Measurements from ENCODE around the gene ARMC3. TPM values are rescaled to one million over a fixed set of nuclear protein-coding genes. Genes with fewer than 3 reads are reported as not detected.

ARMC3 gene
- total RNA-seq, 2 donors from 2014 or later: not detected

GRCh38 chr10:22986771-22987542, 59.1 kb downstream of the ARMC3 start:
- DNase-seq (no peak), ATAC-seq (no peak)
- intact Hi-C loops (cut with DNase I, micrococcal nuclease): loop anchor here in 1 of 2 donors (5.0 to 10.0 kb wide), 3 partner anchors 412 to 1492 kb away; no protein-coding TSS in a partner anchor

- ATAC-seq (peak; percentile 66), DNase-seq (peak in 1 of 2 donors; percentile 53)
- intact Hi-C loops (cut with DNase I, micrococcal nuclease): loop anchor here in 1 of 2 donors (5.0 to 10.0 kb wide), 3 partner anchors 414 to 1494 kb away; no protein-coding TSS in a partner anchor
Measured at GRCh38 chr10:22988581-22989360, 60.9 kb downstream of the ARMC3 start.

- intact Hi-C loops (cut with DNase I, micrococcal nuclease): no loop called here
- no peak for ATAC-seq
Measured at GRCh38 chr10:22990443-22990842, 62.6 kb downstream of the ARMC3 start.

GRCh38 chr10:22992075-22992474, 64.2 kb downstream of the ARMC3 start:
- no peak for ATAC-seq
- DNase-seq: no peak
- intact Hi-C loops (cut with DNase I, micrococcal nuclease): no loop called here

More at GRCh38 chr10:22990443-22990842, 62.6 kb downstream of the ARMC3 start:
- DNase-seq: no peak

- no peak for ATAC-seq
- no peak for DNase-seq
- intact Hi-C loops (cut with DNase I, micrococcal nuclease): no loop called here
Measured at GRCh38 chr10:22992621-22993020, 64.8 kb downstream of the ARMC3 start.

- DNase-seq (no peak), ATAC-seq (no peak)
- intact Hi-C loops (cut with DNase I, micrococcal nuclease): no loop called here
Measured at GRCh38 chr10:22993314-22993713, 65.5 kb downstream of the ARMC3 start.

- intact Hi-C loops (cut with DNase I, micrococcal nuclease): no loop called here
- no peak for DNase-seq
- ATAC-seq: no peak
Measured at GRCh38 chr10:22997096-22997495, 69.2 kb downstream of the ARMC3 start.

GRCh38 chr10:22998091-22998490, 70.2 kb downstream of the ARMC3 start:
- intact Hi-C loops (cut with DNase I, micrococcal nuclease): no loop called here
- DNase-seq (no peak), ATAC-seq (no peak)

GRCh38 chr10:22999942-23000341, 72.1 kb downstream of the ARMC3 start:
- DNase-seq: no peak
- intact Hi-C loops (cut with DNase I, micrococcal nuclease): no loop called here

GRCh38 chr10:23001901-23002516, 74.2 kb downstream of the ARMC3 start:
- ATAC-seq: no peak
- DNase-seq: no peak
- intact Hi-C loops (cut with DNase I, micrococcal nuclease): no loop called here

More at GRCh38 chr10:22999942-23000341, 72.1 kb downstream of the ARMC3 start:
- ATAC-seq: no peak

GRCh38 chr10:23005150-23005549, 77.3 kb downstream of the ARMC3 start:
- intact Hi-C loops (cut with DNase I, micrococcal nuclease): no loop called here
- ATAC-seq (no peak), DNase-seq (no peak)

- DNase-seq: no peak
- no peak for ATAC-seq
- intact Hi-C loops (cut with DNase I, micrococcal nuclease): no loop called here
Measured at GRCh38 chr10:23013581-23014335, 85.9 kb downstream of the ARMC3 start.

GRCh38 chr10:23015021-23015707, 87.3 kb downstream of the ARMC3 start:
- intact Hi-C loops (cut with DNase I, micrococcal nuclease): no loop called here
- ATAC-seq (no peak), DNase-seq (no peak)

GRCh38 chr10:23016636-23017035, 88.8 kb downstream of the ARMC3 start:
- no peak for DNase-seq
- intact Hi-C loops (cut with DNase I, micrococcal nuclease): no loop called here
- no peak for ATAC-seq

GRCh38 chr10:23019633-23020032, 91.8 kb downstream of the ARMC3 start:
- no peak for DNase-seq
- intact Hi-C loops (cut with DNase I, micrococcal nuclease): no loop called here
- no peak for ATAC-seq

- intact Hi-C loops (cut with DNase I, micrococcal nuclease): no loop called here
Measured at GRCh38 chr10:23021430-23021829, 93.6 kb downstream of the ARMC3 start.

GRCh38 chr10:23024002-23024401, 96.1 kb downstream of the ARMC3 start:
- no peak for DNase-seq
- no peak for ATAC-seq

More at GRCh38 chr10:23021430-23021829, 93.6 kb downstream of the ARMC3 start:
- no peak for ATAC-seq
- DNase-seq: no peak

GRCh38 chr10:23031318-23031717, 103.5 kb downstream of the ARMC3 start:
- ATAC-seq (no peak), DNase-seq (no peak)
- intact Hi-C loops (cut with DNase I, micrococcal nuclease): no loop called here

More at GRCh38 chr10:23024002-23024401, 96.1 kb downstream of the ARMC3 start:
- intact Hi-C loops (cut with DNase I, micrococcal nuclease): no loop called here

All from left colon (tissue), 2 donors.